ENCODE results near the gene RABEP2.

- no peak for TF ChIP-seq MAX (IDR thresholded peaks at IDR 0.05)
- TF ChIP-seq POLR2A (IDR thresholded peaks at IDR 0.05; ENCODE audit: low read length): no peak
- no peak for TF ChIP-seq HMGXB4 (CRISPR knock-in tag; IDR thresholded peaks at IDR 0.05; ENCODE audit: borderline replicate concordance)
Measured at GRCh38 chr16:28873543-28874201, 51.4 kb downstream of the RABEP2 start.

All from A549 (cell line).